ENCODE data around the gene PADI2.

PADI2 gene

DNA sequence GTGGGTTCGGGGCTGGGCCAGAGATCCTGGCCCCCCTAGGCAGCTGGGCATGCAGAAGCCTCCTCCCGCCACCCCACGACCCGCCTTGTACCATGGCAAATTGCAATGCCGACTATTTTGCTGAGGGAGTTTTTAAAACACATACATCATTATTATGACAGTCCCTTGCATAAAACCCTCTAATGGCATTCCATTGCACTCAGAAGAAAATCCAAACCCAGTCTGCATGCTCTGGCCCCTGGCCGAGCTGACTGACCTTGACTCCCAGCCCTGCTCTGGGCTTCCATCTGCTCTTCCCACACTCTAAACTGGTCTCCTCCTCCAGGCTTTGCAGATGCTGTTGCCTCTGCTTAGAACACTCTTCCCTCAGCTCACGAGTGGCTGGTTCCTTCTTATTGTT lies 28.0 kb downstream of the PADI2 start:
- H3K27me3 ChIP-seq (replicated peaks in 2 of 5; ENCODE audit: control insufficient read depth in 4 of 5, insufficient read depth in 5 of 5, low read length in 4 of 5) = peaks cover 0 to 4% (median 0%) of the 10 kb centered on the region in 5 experiments
- H3K36me3 ChIP-seq (ENCODE audit: control insufficient read depth in 4 of 4, insufficient read depth in 4 of 4, low read length in 3 of 4) = no peaks in the 10 kb centered on the region
- peaks cover 0 to 2% (median 0%) of the 10 kb centered on the region in 5 experiments for H3K9me3 ChIP-seq (ENCODE audit: control extremely low read depth in 1 of 5, control insufficient read depth in 4 of 5, insufficient read depth in 2 of 5, low read depth in 1 of 5, low read length in 4 of 5)
- ChIA-PET POLR2A (no interaction called here), CTCF (interaction anchor here (1.2 kb wide), 1 partner anchor 35 kb away, joined by 3 read pairs; no protein-coding TSS in a partner anchor)
- DNase-seq = no peak
- H3K27ac ChIP-seq (ENCODE audit: insufficient read depth in 1 of 2, low read depth in 1 of 2, low read length in 2 of 2, poor library complexity in 1 of 2, severe bottlenecking in 2 of 2) = no peak overlapping the region
- H3K4me3 ChIP-seq (ENCODE audit: control insufficient read depth in 1 of 7, extremely low read depth in 1 of 7, insufficient read depth in 4 of 7, low read depth in 2 of 7, low read length in 6 of 7) = no peak overlapping the region
- H3K4me1 ChIP-seq (ENCODE audit: control extremely low read depth in 1 of 4, control insufficient read depth in 4 of 4, insufficient read depth in 4 of 4, low read length in 3 of 4) = no peaks in the 10 kb centered on the region
- 100% methylated on average over 3 of the region's 7 CpGs for WGBS (ENCODE audit: insufficient coverage)

DNA sequence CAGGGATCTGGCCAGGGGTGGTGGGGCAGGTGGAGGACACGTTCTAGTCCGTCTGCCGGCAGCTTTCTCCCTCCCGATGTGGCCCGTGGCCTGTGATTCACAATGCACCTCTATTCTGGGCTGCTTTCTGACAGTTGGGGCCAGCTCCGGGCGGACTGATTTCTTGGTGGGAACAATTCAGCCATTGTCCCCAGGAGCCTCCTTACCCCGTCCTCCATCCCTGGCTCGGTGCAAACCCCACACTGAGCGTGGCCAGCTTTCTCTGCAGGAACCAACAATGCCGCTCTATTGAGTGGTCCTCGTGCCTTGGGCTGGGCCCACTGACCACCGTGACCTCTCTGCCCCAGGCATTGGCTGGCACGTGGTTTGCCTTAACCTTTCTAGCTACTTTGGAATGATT lies 29.7 kb downstream of the PADI2 start:
- ChIA-PET CTCF (interaction anchor here (0.9 kb wide), 1 partner anchor 17 kb away, joined by 3 read pairs; no protein-coding TSS in a partner anchor), POLR2A (interaction anchor here (0.5 kb wide), 1 partner anchor 502 kb away, joined by 3 read pairs; no protein-coding TSS in a partner anchor)
- peaks cover 0 to 4% (median 0%) of the 10 kb centered on the region in 5 experiments for H3K27me3 ChIP-seq (replicated peaks in 2 of 5; ENCODE audit: control insufficient read depth in 4 of 5, insufficient read depth in 5 of 5, low read length in 4 of 5)
- no peak for DNase-seq
- H3K4me3 ChIP-seq (ENCODE audit: control insufficient read depth in 1 of 7, extremely low read depth in 1 of 7, insufficient read depth in 4 of 7, low read depth in 2 of 7, low read length in 6 of 7) = no peak overlapping the region
- H3K36me3 ChIP-seq (ENCODE audit: control insufficient read depth in 4 of 4, insufficient read depth in 4 of 4, low read length in 3 of 4) = no peaks in the 10 kb centered on the region
- peaks cover 0 to 2% (median 0%) of the 10 kb centered on the region in 5 experiments for H3K9me3 ChIP-seq (ENCODE audit: control extremely low read depth in 1 of 5, control insufficient read depth in 4 of 5, insufficient read depth in 2 of 5, low read depth in 1 of 5, low read length in 4 of 5)
- H3K27ac ChIP-seq (ENCODE audit: insufficient read depth in 1 of 2, low read depth in 1 of 2, low read length in 2 of 2, poor library complexity in 1 of 2, severe bottlenecking in 2 of 2) = no peak overlapping the region
- H3K4me1 ChIP-seq (ENCODE audit: control extremely low read depth in 1 of 4, control insufficient read depth in 4 of 4, insufficient read depth in 4 of 4, low read length in 3 of 4) = peaks cover 0 to 7% (median 4%) of the 10 kb centered on the region in 4 experiments
- WGBS (ENCODE audit: insufficient coverage) = 92% methylated on average over 14 of the region's 14 CpGs

DNA sequence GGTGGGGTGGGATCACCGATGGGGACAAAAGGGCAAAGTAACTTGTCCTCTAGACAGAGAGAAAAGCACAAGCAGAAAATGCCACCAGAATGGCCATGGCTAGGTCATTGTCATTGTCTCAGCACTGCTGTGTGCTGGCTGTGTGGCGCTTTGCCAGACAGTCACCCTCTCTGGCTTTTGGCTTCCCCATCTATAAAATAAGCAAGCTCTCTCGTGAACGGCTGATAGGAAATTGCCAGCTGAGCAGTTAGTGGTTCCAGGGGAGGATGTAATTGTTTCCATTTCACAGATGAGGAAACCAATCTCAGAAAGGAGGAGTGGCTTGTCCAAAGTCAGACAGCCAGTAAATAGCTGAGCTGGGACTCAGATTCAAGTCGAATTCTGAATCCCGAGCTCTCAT lies 32.5 kb downstream of the PADI2 start:
- POLR2A ChIA-PET = no interaction called here

GRCh38 chr1:17084787-17085186 lies 34.5 kb downstream of the PADI2 start:
- H3K27me3 ChIP-seq (replicated peaks in 2 of 5; ENCODE audit: control insufficient read depth in 4 of 5, insufficient read depth in 5 of 5, low read length in 4 of 5) = no peaks in the 10 kb centered on the region
- POLR2A ChIA-PET = no interaction called here
- H3K27ac ChIP-seq (ENCODE audit: insufficient read depth in 1 of 2, low read depth in 1 of 2, low read length in 2 of 2, poor library complexity in 1 of 2, severe bottlenecking in 2 of 2) = no peak overlapping the region
- CTCF ChIA-PET = no interaction called here
- no peaks in the 10 kb centered on the region for H3K36me3 ChIP-seq (ENCODE audit: control insufficient read depth in 4 of 4, insufficient read depth in 4 of 4, low read length in 3 of 4)
- WGBS (ENCODE audit: insufficient coverage) = 96% methylated on average over 5 of the region's 10 CpGs
- peak in 1 of 3 donors; percentile 5 for DNase-seq
- no peaks in the 10 kb centered on the region for H3K9me3 ChIP-seq (ENCODE audit: control extremely low read depth in 1 of 5, control insufficient read depth in 4 of 5, insufficient read depth in 2 of 5, low read depth in 1 of 5, low read length in 4 of 5)
- peaks cover 0 to 11% (median 4%) of the 10 kb centered on the region in 4 experiments for H3K4me1 ChIP-seq (ENCODE audit: control extremely low read depth in 1 of 4, control insufficient read depth in 4 of 4, insufficient read depth in 4 of 4, low read length in 3 of 4)
- H3K4me3 ChIP-seq (ENCODE audit: control insufficient read depth in 1 of 7, extremely low read depth in 1 of 7, insufficient read depth in 4 of 7, low read depth in 2 of 7, low read length in 6 of 7) = no peak overlapping the region

More for the DNA sequence above, 32.5 kb downstream of the PADI2 start:
- DNase-seq = no peak
- H3K9me3 ChIP-seq (ENCODE audit: control extremely low read depth in 1 of 5, control insufficient read depth in 4 of 5, insufficient read depth in 2 of 5, low read depth in 1 of 5, low read length in 4 of 5) = no peaks in the 10 kb centered on the region
- H3K36me3 ChIP-seq (ENCODE audit: control insufficient read depth in 4 of 4, insufficient read depth in 4 of 4, low read length in 3 of 4) = no peaks in the 10 kb centered on the region
- peaks cover 0 to 2% (median 0%) of the 10 kb centered on the region in 5 experiments for H3K27me3 ChIP-seq (replicated peaks in 2 of 5; ENCODE audit: control insufficient read depth in 4 of 5, insufficient read depth in 5 of 5, low read length in 4 of 5)
- 69% methylated on average over 3 of the region's 6 CpGs for WGBS (ENCODE audit: insufficient coverage)
- CTCF ChIA-PET = interaction anchor here (1.3 kb wide), 1 partner anchor 26 kb away, joined by 5 read pairs; no protein-coding TSS in a partner anchor
- peaks cover 0 to 11% (median 4%) of the 10 kb centered on the region in 4 experiments for H3K4me1 ChIP-seq (ENCODE audit: control extremely low read depth in 1 of 4, control insufficient read depth in 4 of 4, insufficient read depth in 4 of 4, low read length in 3 of 4)
- H3K4me3 ChIP-seq (ENCODE audit: control insufficient read depth in 1 of 7, extremely low read depth in 1 of 7, insufficient read depth in 4 of 7, low read depth in 2 of 7, low read length in 6 of 7) = no peak overlapping the region
- no peak overlapping the region for H3K27ac ChIP-seq (ENCODE audit: insufficient read depth in 1 of 2, low read depth in 1 of 2, low read length in 2 of 2, poor library complexity in 1 of 2, severe bottlenecking in 2 of 2)

GRCh38 chr1:17082761-17083160 lies 36.5 kb downstream of the PADI2 start:
- POLR2A ChIA-PET = no interaction called here
- 100% methylated on average over 3 of the region's 3 CpGs for WGBS (ENCODE audit: insufficient coverage)

DNA sequence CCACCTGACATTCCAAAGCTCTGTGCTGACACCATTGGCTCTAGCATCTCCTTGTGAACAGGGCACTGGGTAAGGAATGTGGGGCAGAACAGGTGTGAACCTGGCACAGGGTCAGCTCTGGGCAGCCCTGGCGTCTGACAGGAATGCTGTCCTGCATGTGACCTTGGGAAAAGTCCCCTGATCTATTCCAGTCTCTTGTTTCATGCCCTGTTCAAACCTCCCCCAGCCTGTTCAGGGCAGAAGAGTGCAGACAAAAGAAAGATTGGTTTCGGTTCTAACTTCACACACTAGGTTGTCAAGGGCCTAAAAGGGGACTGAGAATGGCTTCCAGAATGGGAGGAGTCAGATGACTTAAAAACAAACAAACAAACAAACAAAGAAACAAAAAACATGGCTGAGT lies 37.8 kb downstream of the PADI2 start:
- no peaks in the 10 kb centered on the region for H3K9me3 ChIP-seq (ENCODE audit: control extremely low read depth in 1 of 5, control insufficient read depth in 4 of 5, insufficient read depth in 2 of 5, low read depth in 1 of 5, low read length in 4 of 5)
- H3K36me3 ChIP-seq (ENCODE audit: control insufficient read depth in 4 of 4, insufficient read depth in 4 of 4, low read length in 3 of 4) = no peaks in the 10 kb centered on the region
- no peaks in the 10 kb centered on the region for H3K27me3 ChIP-seq (replicated peaks in 2 of 5; ENCODE audit: control insufficient read depth in 4 of 5, insufficient read depth in 5 of 5, low read length in 4 of 5)
- no peak overlapping the region for H3K27ac ChIP-seq (ENCODE audit: insufficient read depth in 1 of 2, low read depth in 1 of 2, low read length in 2 of 2, poor library complexity in 1 of 2, severe bottlenecking in 2 of 2)
- WGBS (ENCODE audit: insufficient coverage) = 100% methylated on average over 1 of the region's 2 CpGs
- ChIA-PET POLR2A (no interaction called here), CTCF (no interaction called here)
- H3K4me1 ChIP-seq (ENCODE audit: control extremely low read depth in 1 of 4, control insufficient read depth in 4 of 4, insufficient read depth in 4 of 4, low read length in 3 of 4) = peaks cover 0 to 11% (median 4%) of the 10 kb centered on the region in 4 experiments
- no peak overlapping the region for H3K4me3 ChIP-seq (ENCODE audit: control insufficient read depth in 1 of 7, extremely low read depth in 1 of 7, insufficient read depth in 4 of 7, low read depth in 2 of 7, low read length in 6 of 7)
- no peak for DNase-seq

More at GRCh38 chr1:17082761-17083160, 36.5 kb downstream of the PADI2 start:
- H3K9me3 ChIP-seq (ENCODE audit: control extremely low read depth in 1 of 5, control insufficient read depth in 4 of 5, insufficient read depth in 2 of 5, low read depth in 1 of 5, low read length in 4 of 5) = no peaks in the 10 kb centered on the region
- no peaks in the 10 kb centered on the region for H3K36me3 ChIP-seq (ENCODE audit: control insufficient read depth in 4 of 4, insufficient read depth in 4 of 4, low read length in 3 of 4)
- no peaks in the 10 kb centered on the region for H3K27me3 ChIP-seq (replicated peaks in 2 of 5; ENCODE audit: control insufficient read depth in 4 of 5, insufficient read depth in 5 of 5, low read length in 4 of 5)
- no peak overlapping the region for H3K4me3 ChIP-seq (ENCODE audit: control insufficient read depth in 1 of 7, extremely low read depth in 1 of 7, insufficient read depth in 4 of 7, low read depth in 2 of 7, low read length in 6 of 7)
- CTCF ChIA-PET = no interaction called here
- H3K4me1 ChIP-seq (ENCODE audit: control extremely low read depth in 1 of 4, control insufficient read depth in 4 of 4, insufficient read depth in 4 of 4, low read length in 3 of 4) = peaks cover 0 to 11% (median 4%) of the 10 kb centered on the region in 4 experiments
- DNase-seq = no peak
- no peak overlapping the region for H3K27ac ChIP-seq (ENCODE audit: insufficient read depth in 1 of 2, low read depth in 1 of 2, low read length in 2 of 2, poor library complexity in 1 of 2, severe bottlenecking in 2 of 2)

- peaks cover 0 to 11% (median 4%) of the 10 kb centered on the region in 4 experiments for H3K4me1 ChIP-seq (ENCODE audit: control extremely low read depth in 1 of 4, control insufficient read depth in 4 of 4, insufficient read depth in 4 of 4, low read length in 3 of 4)
- DNase-seq = no peak
- H3K27me3 ChIP-seq (replicated peaks in 2 of 5; ENCODE audit: control insufficient read depth in 4 of 5, insufficient read depth in 5 of 5, low read length in 4 of 5) = no peaks in the 10 kb centered on the region
- no peak overlapping the region for H3K4me3 ChIP-seq (ENCODE audit: control insufficient read depth in 1 of 7, extremely low read depth in 1 of 7, insufficient read depth in 4 of 7, low read depth in 2 of 7, low read length in 6 of 7)
- ChIA-PET POLR2A (no interaction called here), CTCF (no interaction called here)
- 65% methylated on average over 2 of the region's 4 CpGs for WGBS (ENCODE audit: insufficient coverage)
- no peaks in the 10 kb centered on the region for H3K9me3 ChIP-seq (ENCODE audit: control extremely low read depth in 1 of 5, control insufficient read depth in 4 of 5, insufficient read depth in 2 of 5, low read depth in 1 of 5, low read length in 4 of 5)
- no peaks in the 10 kb centered on the region for H3K36me3 ChIP-seq (ENCODE audit: control insufficient read depth in 4 of 4, insufficient read depth in 4 of 4, low read length in 3 of 4)
- H3K27ac ChIP-seq (ENCODE audit: insufficient read depth in 1 of 2, low read depth in 1 of 2, low read length in 2 of 2, poor library complexity in 1 of 2, severe bottlenecking in 2 of 2) = no peak overlapping the region
These were observed 38.4 kb downstream of the PADI2 start for GRCh38 chr1:17080880-17081279.
